Endodermal cell (in vitro differentiated cells): ENCODE results near the gene LRRC9. TPM values are rescaled to one million over a fixed set of nuclear protein-coding genes. Genes with fewer than 3 reads are reported as not detected.
A peak's percentile ranks its signal among the peaks of the same experiment; 100 is the strongest.

Experiments used
- DNase-seq: peaks from one replicate; pipeline ENCODE4 v3.0.0-alpha.2; 2017
- H3K27ac ChIP-seq: 2 replicates; pipeline ENCODE4 v1.5.1; 2013; ENCODE audit warnings: mild to moderate bottlenecking, low read depth, low read length, moderate library complexity
- H3K27me3 ChIP-seq: 2 replicates; pipeline ENCODE4 v1.6.1; 2013; ENCODE audit warnings: mild to moderate bottlenecking, low read length, moderate library complexity; ENCODE audit not compliant: insufficient read depth, control insufficient read depth, poor library complexity, severe bottlenecking
- H3K36me3 ChIP-seq: 2 replicates; pipeline ENCODE4 v1.7.0; 2013; ENCODE audit warnings: mild to moderate bottlenecking, low read length, moderate library complexity; ENCODE audit not compliant: control insufficient read depth, insufficient read depth
- H3K4me1 ChIP-seq: one replicate; pipeline ENCODE4 v1.7.0; 2013; ENCODE audit warnings: low read length; ENCODE audit not compliant: control insufficient read depth, insufficient read depth
- H3K4me3 ChIP-seq: 2 replicates; pipeline ENCODE4 v1.5.1; 2013; ENCODE audit warnings: mild to moderate bottlenecking, low read length, moderate library complexity
- H3K9ac ChIP-seq: 2 replicates; pipeline ENCODE4 v1.6.1; 2013; ENCODE audit warnings: mild to moderate bottlenecking, low read length, moderate library complexity; ENCODE audit not compliant: poor library complexity, severe bottlenecking; ENCODE audit errors: extremely low read depth
- H3K9me3 ChIP-seq: 2 replicates; pipeline ENCODE4 v1.6.1; 2013; ENCODE audit warnings: mild to moderate bottlenecking, low read length, moderate library complexity; ENCODE audit not compliant: control insufficient read depth
- H3K27ac Mint-ChIP-seq: 2 replicates; pipeline ENCODE4 v1.8.0; 2020; ENCODE audit warnings: mixed read lengths
- H3K27me3 Mint-ChIP-seq: 2 replicates; pipeline ENCODE4 v1.8.0; 2021; ENCODE audit warnings: mild to moderate bottlenecking, mixed read lengths; ENCODE audit not compliant: insufficient read depth
- H3K36me3 Mint-ChIP-seq: 2 replicates; pipeline ENCODE4 v1.8.0; 2020; ENCODE audit warnings: low read depth, mixed read lengths
- H3K4me1 Mint-ChIP-seq: 2 replicates; pipeline ENCODE4 v1.8.0; 2020; ENCODE audit warnings: mixed read lengths
- H3K4me3 Mint-ChIP-seq: 2 replicates; pipeline ENCODE4 v1.8.0; 2020; ENCODE audit warnings: mild to moderate bottlenecking, moderate library complexity, mixed read lengths
- H3K9me3 Mint-ChIP-seq: 2 replicates; pipeline ENCODE4 v1.8.0; 2020; ENCODE audit warnings: mild to moderate bottlenecking, mixed read lengths
- CTCF ChIP-seq: fragments of 200-600 bp; sonication (generic); conservative IDR thresholded peaks from 2 replicates; pipeline ENCODE4 v1.5.0; 2021; ENCODE audit warnings: antibody characterized with exemption, mild to moderate bottlenecking
- WGBS, 2 experiments: methylation state at CpG; one replicate each; pipeline versions ENCODE4 v1.1.5 to v1.1.7; 2013; ENCODE audit warnings: missing lambda C conversion rate in 2 of 2, mixed read lengths in 1 of 2; ENCODE audit not compliant: insufficient coverage in 1 of 2, insufficient read length in 1 of 2; 5-methylcytosine and 5-hydroxymethylcytosine counted together
- total RNA-seq, 2 donors: library from RNA; stranded (reverse); fragmentation: NEBNext Ultra II Directional in 1 of 2; extraction: Animal tissue kit (Norgen Biotek cat#: 25700) in 1 of 2; gene quantifications; 2 replicates in 1 of 2; 3 replicates in 1 of 2; pipeline ENCODE4 v1.2.1, GENCODE V29; 2021

LRRC9 gene
- total RNA-seq, 2 donors from 2014 or later = 3.0 to 3.5 TPM

GRCh38 chr14:59897757-59898383 is 22.1 kb upstream of the LRRC9 start:
- Histone ChIP-seq H3K27me3 (no peaks in the 10 kb centered on the region), H3K9me3 (no peaks in the 10 kb centered on the region), H3K36me3 (no peaks in the 10 kb centered on the region), H3K4me3 (no peak overlapping the region), H3K27ac (no peak overlapping the region), H3K9ac (no peak overlapping the region), H3K4me1 (no peaks in the 10 kb centered on the region)
- WGBS, 2 experiments = 55 to 67% methylated on average over 5 to 8 of the region's 8 CpGs
- DNase-seq = peak; percentile 71
- no peaks in the 10 kb centered on the region for H3K9me3 Mint-ChIP-seq
- H3K27me3 Mint-ChIP-seq = peaks cover 2% of the 10 kb centered on the region
- no peak overlapping the region for H3K27ac Mint-ChIP-seq
- TF ChIP-seq CTCF = peak; percentile 83
- H3K4me3 Mint-ChIP-seq = no peak overlapping the region
- no peaks in the 10 kb centered on the region for H3K36me3 Mint-ChIP-seq
- H3K4me1 Mint-ChIP-seq = peaks cover 2% of the 10 kb centered on the region

- no peaks in the 10 kb centered on the region for H3K27me3 ChIP-seq
- no peak overlapping the region for H3K9ac ChIP-seq
- H3K36me3 Mint-ChIP-seq = no peaks in the 10 kb centered on the region
- peaks cover 2% of the 10 kb centered on the region for H3K4me1 Mint-ChIP-seq
- H3K36me3 ChIP-seq = no peaks in the 10 kb centered on the region
- 94% methylated on average over 3 of the region's 3 CpGs; no CpG with 5 or more reads in 1 of the 2 experiments for WGBS, 2 experiments
- no peak overlapping the region for H3K27ac Mint-ChIP-seq
- no peaks in the 10 kb centered on the region for H3K4me1 ChIP-seq
- no peaks in the 10 kb centered on the region for H3K9me3 ChIP-seq
- peaks cover 2% of the 10 kb centered on the region for H3K27me3 Mint-ChIP-seq
- DNase-seq = no peak
- no peak overlapping the region for H3K27ac ChIP-seq
- no peak for TF ChIP-seq CTCF
- H3K4me3 Mint-ChIP-seq = no peak overlapping the region
- no peaks in the 10 kb centered on the region for H3K9me3 Mint-ChIP-seq
- H3K4me3 ChIP-seq = no peak overlapping the region
Measured at GRCh38 chr14:59900556-59900955, 19.4 kb upstream of the LRRC9 start.

GRCh38 chr14:59904184-59904583 is 15.8 kb upstream of the LRRC9 start:
- no peaks in the 10 kb centered on the region for H3K9me3 ChIP-seq
- no peak overlapping the region for H3K4me3 ChIP-seq
- no peaks in the 10 kb centered on the region for H3K27me3 ChIP-seq
- no peaks in the 10 kb centered on the region for H3K36me3 Mint-ChIP-seq
- no peak overlapping the region for H3K27ac ChIP-seq
- no peaks in the 10 kb centered on the region for H3K27me3 Mint-ChIP-seq
- no peaks in the 10 kb centered on the region for H3K36me3 ChIP-seq
- peaks cover 2% of the 10 kb centered on the region for H3K4me1 Mint-ChIP-seq
- no peak overlapping the region for H3K9ac ChIP-seq
- no peak for TF ChIP-seq CTCF
- no peaks in the 10 kb centered on the region for H3K4me1 ChIP-seq
- 69 to 87% methylated on average over 2 of the region's 2 CpGs for WGBS, 2 experiments
- no peak for DNase-seq
- no peaks in the 10 kb centered on the region for H3K9me3 Mint-ChIP-seq
- no peak overlapping the region for H3K4me3 Mint-ChIP-seq
- no peak overlapping the region for H3K27ac Mint-ChIP-seq
